GM23248 (cell line): ENCODE results near the gene PAGE2B. TPM values are rescaled to one million over a fixed set of nuclear protein-coding genes. Genes with fewer than 3 reads are reported as not detected.

ENCODE experiments used
- DNase-seq: peaks from one replicate; pipeline ENCODE4 v3.0.0-alpha.2; 2015
- H2AFZ ChIP-seq: fragments of 200-600 bp; sonication (generic); 2 replicates; pipeline ENCODE4 v1.6.1; 2016; ENCODE audit warnings: antibody characterized with exemption
- H3F3A ChIP-seq: fragments of 200-600 bp; sonication (generic); 2 replicates; pipeline ENCODE4 v1.6.1; 2016; ENCODE audit warnings: mild to moderate bottlenecking, antibody characterized with exemption, mixed run types; ENCODE audit not compliant: insufficient read depth
- H3K27ac ChIP-seq: fragments of 200-600 bp; sonication (generic); 2 replicates; pipeline ENCODE4 v1.5.1; 2016; ENCODE audit warnings: mild to moderate bottlenecking
- H3K27me3 ChIP-seq: fragments of 200-600 bp; sonication (generic); replicated peaks from 2 replicates; pipeline ENCODE4 v1.6.1; 2016; ENCODE audit warnings: mild to moderate bottlenecking; ENCODE audit not compliant: insufficient read depth
- H3K36me3 ChIP-seq: fragments of 200-600 bp; sonication (generic); 2 replicates; pipeline ENCODE4 v1.6.1; 2016; ENCODE audit warnings: low read depth, mild to moderate bottlenecking
- H3K4me1 ChIP-seq: fragments of 200-600 bp; sonication (generic); 2 replicates; pipeline ENCODE4 v1.6.1; 2016; ENCODE audit warnings: mild to moderate bottlenecking; ENCODE audit not compliant: insufficient read depth
- H3K4me2 ChIP-seq: fragments of 200-600 bp; sonication (generic); one replicate; pipeline ENCODE4 v1.6.1; 2016; ENCODE audit warnings: mild to moderate bottlenecking; ENCODE audit not compliant: unreplicated experiment
- H3K4me3 ChIP-seq: fragments of 200-600 bp; sonication (generic); 2 replicates; pipeline ENCODE4 v1.5.1; 2016; ENCODE audit warnings: mild to moderate bottlenecking
- H3K79me2 ChIP-seq: fragments of 200-600 bp; sonication (generic); 2 replicates; pipeline ENCODE4 v1.6.1; 2016; ENCODE audit warnings: mild to moderate bottlenecking; ENCODE audit not compliant: insufficient read depth
- H3K9ac ChIP-seq: fragments of 200-600 bp; sonication (generic); 2 replicates; pipeline ENCODE4 v1.6.1; 2016; ENCODE audit warnings: mild to moderate bottlenecking
- H3K9me2 ChIP-seq: fragments of 200-600 bp; sonication (generic); 2 replicates; pipeline ENCODE4 v1.6.1; 2016; ENCODE audit warnings: mixed run types, mild to moderate bottlenecking, moderate library complexity; ENCODE audit not compliant: insufficient read depth
- H3K9me3 ChIP-seq: fragments of 200-600 bp; sonication (generic); one replicate; pipeline ENCODE4 v1.6.1; 2017; ENCODE audit warnings: low read depth
- H4K20me1 ChIP-seq: fragments of 200-600 bp; sonication (generic); 2 replicates; pipeline ENCODE4 v1.6.0; 2016; ENCODE audit not compliant: insufficient read depth
- EZH2 ChIP-seq: fragments of 200-600 bp; sonication (generic); IDR thresholded peaks from 2 replicates; pipeline ENCODE4 v1.6.1; 2018; ENCODE audit warnings: antibody characterized with exemption, mild to moderate bottlenecking; ENCODE audit not compliant: insufficient read depth, poor library complexity, severe bottlenecking
- EZH2phosphoT487 ChIP-seq: fragments of 200-600 bp; sonication (generic); IDR thresholded peaks from 2 replicates; pipeline ENCODE4 v1.6.1; 2018; ENCODE audit warnings: antibody characterized with exemption, moderate library complexity, mild to moderate bottlenecking, low read depth; ENCODE audit not compliant: insufficient read depth
- WGBS, 2 experiments: methylation state at CpG; one replicate each; pipeline ENCODE4 v1.1.6; 2015 to 2017; ENCODE audit warnings: low lambda C conversion rate in 2 of 2, low coverage in 1 of 2; ENCODE audit errors: missing lambda C conversion rate in 2 of 2; 5-methylcytosine and 5-hydroxymethylcytosine counted together
- in situ Hi-C: fragments of 300-500 bp; cut with MboI; formaldehyde crosslinking; loops from 2 replicates; pipeline ENCODE4 v1.15.0; 2020
- polyA plus RNA-seq: library from polyadenylated mRNA; unstranded; fragments of >200 nt; fragmentation: Nextera tagmentation; extraction: Ambion mirVana; gene quantifications from 2 replicates; pipeline ENCODE4 v1.2.1, GENCODE V29; 2016
- total RNA-seq: library from RNA; depleted of rRNA; stranded (reverse); fragments of >200 nt; shearing (Covaris generic); gene quantifications from 2 replicates; pipeline ENCODE4 v1.2.3, GENCODE V29; 2014

The PAGE2B gene
- total and polyA plus RNA-seq, 2 experiments from 2014 or later = not detected

DNA sequence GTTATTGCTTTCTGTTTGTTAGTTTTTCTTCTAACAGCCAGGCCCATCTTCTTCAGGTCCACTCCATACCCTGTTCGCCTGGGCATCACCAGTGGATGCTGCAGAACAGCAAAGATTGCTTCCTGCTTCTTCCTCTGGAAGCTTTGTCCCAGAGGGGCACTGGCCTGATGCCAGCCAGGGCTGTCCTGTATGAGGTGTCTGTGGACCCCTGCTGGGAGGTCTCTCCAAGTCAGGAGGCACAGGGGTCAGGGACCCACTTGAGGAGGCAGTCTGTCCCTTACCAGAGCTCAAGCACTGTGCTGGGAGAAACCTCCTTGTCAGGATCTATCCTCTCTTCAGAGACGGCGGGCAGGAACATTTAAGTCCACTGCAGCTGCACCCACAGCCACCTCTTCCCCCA is 2.5 kb upstream of the PAGE2B start:
- Histone ChIP-seq H3K79me2 (no peaks in the 10 kb centered on the region), H3F3A (no peaks in the 10 kb centered on the region), H3K36me3 (no peaks in the 10 kb centered on the region), H3K9me2 (no peaks in the 10 kb centered on the region), H3K9ac (no peak overlapping the region), H3K27ac (no peak overlapping the region), H3K27me3 (no peaks in the 10 kb centered on the region), H3K4me3 (no peak overlapping the region), H3K9me3 (no peaks in the 10 kb centered on the region), H4K20me1 (no peaks in the 10 kb centered on the region), H3K4me1 (no peaks in the 10 kb centered on the region), H3K4me2 (no peak overlapping the region), H2AFZ (no peak overlapping the region)
- TF ChIP-seq EZH2 (no peak), EZH2phosphoT487 (no peak)
- DNase-seq = no peak
- in situ Hi-C loops = loop anchor here (25.0 kb wide), 2 partner anchors 90 to 385 kb away; no protein-coding TSS in a partner anchor
- WGBS, 2 experiments = 63 to 67% methylated on average over 3 of the region's 3 CpGs

DNA sequence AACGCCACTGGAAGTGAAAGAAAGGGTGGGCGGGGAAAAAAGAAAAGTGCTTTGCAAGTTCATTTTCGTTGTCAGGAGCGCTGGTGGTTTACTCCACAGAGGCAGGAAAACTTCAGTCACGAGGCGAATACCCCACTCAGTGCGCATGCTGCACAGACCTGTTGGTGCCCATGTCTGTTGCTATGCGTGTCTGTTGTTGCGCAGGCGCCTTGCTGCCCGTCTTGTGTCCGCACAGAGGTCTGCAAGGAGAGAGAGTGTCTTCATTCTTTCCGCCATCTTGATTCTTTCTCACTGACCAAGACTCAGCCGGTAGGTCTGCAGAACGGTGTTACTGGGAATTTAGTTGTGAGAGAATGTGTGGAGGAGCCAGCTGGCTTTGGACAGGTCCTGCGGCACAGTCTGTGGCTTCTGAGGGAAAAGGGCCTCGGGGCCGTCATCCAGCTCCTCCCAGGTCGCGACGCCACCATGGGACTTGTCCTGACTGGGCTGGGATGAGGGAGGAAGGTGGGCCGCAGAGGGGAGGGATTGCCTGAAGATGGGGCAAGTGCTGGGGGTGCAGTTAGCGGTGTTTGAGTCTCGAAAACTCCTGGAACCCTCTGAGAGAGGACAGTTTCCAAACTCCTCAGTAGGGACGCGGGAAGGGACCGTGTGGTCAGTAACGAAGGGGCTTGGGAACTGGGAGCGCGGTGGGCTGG is 14.1 kb downstream of the PAGE2B start, which contains the start of gene PAGE2:
TSS of gene PAGE2 (plus strand) at position 224 of the 695 bp plus-strand sequence. CDS start 1,003 bp downstream, outside the sequence.
- Histone ChIP-seq H3K4me3 (no peak within 1 kb of the TSS), H2AFZ (no peak within 1 kb of the TSS), H3K4me2 (no peak within 1 kb of the TSS), H3F3A (no peaks in the 10 kb centered on the region), H3K9me2 (no peaks in the 10 kb centered on the region), H3K79me2 (no peaks in the 10 kb centered on the region), H3K27ac (no peak within 1 kb of the TSS), H3K36me3 (no peaks in the 10 kb centered on the region), H4K20me1 (no peaks in the 10 kb centered on the region), H3K9me3 (no peaks in the 10 kb centered on the region), H3K4me1 (no peaks in the 10 kb centered on the region), H3K9ac (no peak within 1 kb of the TSS), H3K27me3 (no peaks in the 10 kb centered on the region)
- no peak for TF ChIP-seq EZH2
- no peak for TF ChIP-seq EZH2phosphoT487
- in situ Hi-C loops = no loop called here
- 68% methylated on average over 18 to 30 of the region's 30 CpGs for WGBS, 2 experiments
- no peak for DNase-seq

GRCh38 chrX:55098691-55099090 is 23.9 kb downstream of the PAGE2B start:
- Histone ChIP-seq H3K9me3 (no peaks in the 10 kb centered on the region), H3K79me2 (no peaks in the 10 kb centered on the region), H3F3A (no peaks in the 10 kb centered on the region), H2AFZ (no peak overlapping the region), H3K27ac (no peak overlapping the region), H3K4me2 (no peak overlapping the region), H3K36me3 (no peaks in the 10 kb centered on the region), H4K20me1 (no peaks in the 10 kb centered on the region), H3K4me3 (no peak overlapping the region), H3K9ac (no peak overlapping the region), H3K4me1 (no peaks in the 10 kb centered on the region), H3K9me2 (no peaks in the 10 kb centered on the region), H3K27me3 (no peaks in the 10 kb centered on the region)
- TF ChIP-seq EZH2 (no peak), EZH2phosphoT487 (no peak)
- WGBS, 2 experiments = 0% methylated on average over 2 of the region's 2 CpGs
- in situ Hi-C loops = no loop called here
- DNase-seq = no peak

- no peak for DNase-seq
- H3F3A ChIP-seq = no peaks in the 10 kb centered on the region
- H3K27ac ChIP-seq = no peak overlapping the region
- no peaks in the 10 kb centered on the region for H3K79me2 ChIP-seq
- H3K27me3 ChIP-seq = no peaks in the 10 kb centered on the region
- no peak for TF ChIP-seq EZH2phosphoT487
- no peak for TF ChIP-seq EZH2
- no peaks in the 10 kb centered on the region for H3K9me3 ChIP-seq
- in situ Hi-C loops = no loop called here
- 0% methylated on average over 1 of the region's 1 CpG for WGBS, 2 experiments
- H3K9me2 ChIP-seq = no peaks in the 10 kb centered on the region
- H3K4me1 ChIP-seq = no peaks in the 10 kb centered on the region
- H3K4me2 ChIP-seq = no peak overlapping the region
- no peaks in the 10 kb centered on the region for H4K20me1 ChIP-seq
- no peak overlapping the region for H3K4me3 ChIP-seq
- no peaks in the 10 kb centered on the region for H3K36me3 ChIP-seq
- no peak overlapping the region for H2AFZ ChIP-seq
- H3K9ac ChIP-seq = no peak overlapping the region
Observed at GRCh38 chrX:55099162-55099561, 24.3 kb downstream of the PAGE2B start.
